Urinary bladder (tissue), 4 donors: ENCODE results near the gene FAF1. TPM values are rescaled to one million over a fixed set of nuclear protein-coding genes. Genes with fewer than 3 reads are reported as not detected.
A peak's percentile ranks its signal among the peaks of the same experiment; 100 is the strongest.
"Not testable (repeated sequence)": the region's sequence is repeated elsewhere in the genome, so short reads cannot be mapped to it uniquely, and the experiment has no call there.

ENCODE experiments used
- DNase-seq: peaks from one replicate; pipeline ENCODE4 v3.0.0-alpha.2; 2015; ENCODE audit errors: extremely low spot score
- H3K27ac ChIP-seq: one replicate; pipeline ENCODE4 v1.5.1; 2013; ENCODE audit warnings: low read depth, mild to moderate bottlenecking, moderate library complexity
- H3K36me3 ChIP-seq: one replicate; pipeline ENCODE4 v1.6.1; 2013; ENCODE audit warnings: mild to moderate bottlenecking, moderate library complexity; ENCODE audit not compliant: insufficient read depth
- H3K4me1 ChIP-seq: one replicate; pipeline ENCODE4 v1.6.1; 2013; ENCODE audit warnings: mild to moderate bottlenecking, moderate library complexity; ENCODE audit not compliant: insufficient read depth
- H3K4me3 ChIP-seq: one replicate; pipeline ENCODE4 v1.5.1; 2013; ENCODE audit warnings: low read depth, low read length
- WGBS: extraction: QIAGEN DNeasy Blood & Tissue Kit; methylation state at CpG from one replicate; pipeline ENCODE4 v1.1.7; 2013; 5-methylcytosine and 5-hydroxymethylcytosine counted together
- polyA plus RNA-seq: library from polyadenylated mRNA; stranded (reverse); fragments of 200-250 nt; gene quantifications from one replicate; pipeline ENCODE4 v1.2.3, GENCODE V29; 2013
- total RNA-seq: library from RNA; depleted of rRNA; stranded (reverse); fragments of >200 nt; gene quantifications from one replicate; pipeline ENCODE4 v1.2.3, GENCODE V29; 2014
- donor health status: healthy with polysubstance abuse.
- donor health status: healthy.

Gene FAF1
- total RNA-seq (84.6 TPM), polyA plus RNA-seq (42.3 TPM)

- Histone ChIP-seq H3K4me1 (no peaks in the 10 kb centered on the region), H3K4me3 (peak within 1 kb of the TSS; percentile 87), H3K27ac (peak within 1 kb of the TSS; percentile 77), H3K36me3 (no peaks in the 10 kb centered on the region)
- DNase-seq = peak; percentile 89
- under 1% methylated on average over 80 of the region's 80 CpGs for whole genome bisulfite sequencing
These were observed at the start of gene FAF1 for GRCh38 chr1:50959913-50960844. FAF1 (minus strand) TSS chr1:50960267; CDS start chr1:50959811, 456 bp downstream.

GRCh38 chr1:51009381-51009780 lies 49.3 kb upstream of the FAF1 start:
- Histone ChIP-seq H3K27ac (no peak overlapping the region), H3K36me3 (no peaks in the 10 kb centered on the region), H3K4me1 (no peaks in the 10 kb centered on the region), H3K4me3 (no peak overlapping the region)
- no peak for DNase-seq
- WGBS = 58% methylated on average over 3 of the region's 3 CpGs

GRCh38 chr1:51005549-51005948 lies 45.5 kb upstream of the FAF1 start:
- H3K4me1 ChIP-seq, H3K36me3 ChIP-seq, DNase-seq, H3K4me3 ChIP-seq, H3K27ac ChIP-seq: not testable (repeated sequence)
- WGBS = 75% methylated on average over 4 of the region's 4 CpGs

DNA sequence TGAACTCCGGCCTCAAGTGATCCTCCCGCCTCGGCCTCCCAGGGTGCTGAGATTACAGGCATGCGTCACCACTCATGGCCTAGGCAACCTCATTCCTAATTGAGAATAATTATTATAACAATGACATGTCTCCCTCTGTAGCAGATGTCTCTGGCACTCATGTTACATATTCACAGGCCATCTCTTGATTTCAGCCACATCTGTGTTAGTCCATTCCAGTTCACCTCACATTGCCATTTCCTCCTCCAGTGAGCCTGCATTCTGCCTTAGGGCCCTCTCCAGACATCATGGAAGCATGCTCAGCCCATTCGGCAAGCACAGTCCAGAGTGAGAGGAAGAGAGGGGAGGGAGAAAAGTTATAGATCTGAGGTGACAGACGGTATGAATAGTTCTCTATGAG lies 42.4 kb upstream of the FAF1 start:
- H3K4me1 ChIP-seq = no peaks in the 10 kb centered on the region
- H3K27ac ChIP-seq = no peak overlapping the region
- H3K4me3 ChIP-seq = no peak overlapping the region
- 91% methylated on average over 6 of the region's 6 CpGs for WGBS
- no peaks in the 10 kb centered on the region for H3K36me3 ChIP-seq
- DNase-seq = no peak

DNA sequence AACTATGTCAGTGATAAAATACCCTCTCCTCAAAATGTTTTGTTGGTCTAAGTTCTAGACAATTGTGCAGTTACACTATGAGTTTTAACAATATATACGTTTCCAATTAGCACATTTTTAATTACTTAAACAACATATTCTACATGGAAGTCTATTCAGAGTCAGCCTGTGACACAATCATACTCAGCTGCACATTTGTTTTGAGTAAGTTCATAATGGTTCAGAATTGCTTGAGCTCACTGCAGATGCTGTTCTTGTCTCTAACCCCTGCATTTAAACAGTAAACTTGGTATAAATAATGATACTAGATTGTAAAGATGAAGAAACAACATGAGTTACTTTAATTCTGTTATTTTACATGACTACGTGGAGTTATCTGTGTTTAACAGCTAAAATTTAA lies 40.6 kb upstream of the FAF1 start:
- DNase-seq = no peak
- no peaks in the 10 kb centered on the region for H3K36me3 ChIP-seq
- 46% methylated on average over 2 of the region's 2 CpGs for WGBS
- no peaks in the 10 kb centered on the region for H3K4me1 ChIP-seq
- no peak overlapping the region for H3K27ac ChIP-seq
- H3K4me3 ChIP-seq = no peak overlapping the region

GRCh38 chr1:51000160-51000559 lies 40.1 kb upstream of the FAF1 start:
- Histone ChIP-seq H3K36me3 (no peaks in the 10 kb centered on the region), H3K27ac (no peak overlapping the region), H3K4me1 (no peaks in the 10 kb centered on the region), H3K4me3 (no peak overlapping the region)
- 92% methylated on average over 1 of the region's 1 CpG for WGBS
- DNase-seq = no peak

- not testable (repeated sequence) for H3K4me3 ChIP-seq, H3K4me1 ChIP-seq, H3K27ac ChIP-seq, H3K36me3 ChIP-seq, DNase-seq
- WGBS = 78% methylated on average over 1 of the region's 1 CpG
These were observed 39.3 kb upstream of the FAF1 start for GRCh38 chr1:50999375-50999774.

DNA sequence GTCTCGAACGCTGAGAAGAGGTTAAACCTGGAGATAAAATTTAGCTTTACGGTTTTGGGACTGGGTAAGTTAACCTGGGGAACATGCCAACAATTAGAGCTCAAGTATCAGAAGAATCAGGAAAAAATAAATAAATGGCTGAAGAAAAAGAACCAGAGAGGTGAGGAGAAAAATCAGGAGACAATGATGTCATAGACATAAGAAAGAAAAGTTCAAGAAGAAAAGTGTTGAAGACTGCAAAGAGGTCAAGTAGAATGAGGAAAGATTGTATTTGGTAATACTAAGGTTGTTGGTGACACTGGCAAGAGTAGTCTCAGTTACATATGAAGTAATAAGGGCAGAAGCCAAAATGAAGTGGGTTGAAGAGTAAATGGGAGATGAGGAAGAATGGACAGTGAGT lies 36.0 kb upstream of the FAF1 start:
- WGBS = 69% methylated on average over 3 of the region's 3 CpGs
- Histone ChIP-seq H3K4me3 (no peak overlapping the region), H3K4me1 (no peaks in the 10 kb centered on the region), H3K36me3 (no peaks in the 10 kb centered on the region), H3K27ac (no peak overlapping the region)
- DNase-seq = no peak

DNA sequence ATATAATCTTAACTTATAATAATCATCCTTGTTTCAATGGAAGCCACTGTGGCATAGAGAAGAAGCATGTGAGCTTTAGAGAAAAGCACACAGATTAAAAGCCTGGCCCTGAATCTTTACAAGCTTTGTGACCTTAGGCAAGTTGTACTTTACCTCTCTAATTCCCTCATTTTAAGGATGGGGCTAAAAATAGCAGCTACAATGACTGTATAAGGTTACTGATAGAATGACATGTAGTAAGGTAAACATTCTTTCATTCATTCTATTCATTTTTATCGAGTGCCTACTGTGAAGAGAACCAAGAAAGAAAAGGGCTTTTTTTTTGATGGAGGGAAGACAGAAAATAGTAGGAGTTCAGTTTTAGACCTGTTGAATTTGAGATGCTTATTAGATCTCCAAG lies 35.6 kb upstream of the FAF1 start:
- Histone ChIP-seq H3K27ac (no peak overlapping the region), H3K4me1 (no peaks in the 10 kb centered on the region), H3K4me3 (no peak overlapping the region), H3K36me3 (no peaks in the 10 kb centered on the region)
- 68% methylated on average over 1 of the region's 1 CpG for WGBS
- no peak for DNase-seq

- Histone ChIP-seq H3K27ac (no peak overlapping the region), H3K4me1 (no peaks in the 10 kb centered on the region), H3K36me3 (no peaks in the 10 kb centered on the region), H3K4me3 (no peak overlapping the region)
- 77% methylated on average over 4 of the region's 4 CpGs for WGBS
- no peak for DNase-seq
These were observed 34.9 kb upstream of the FAF1 start for GRCh38 chr1:50994997-50995396.

DNA sequence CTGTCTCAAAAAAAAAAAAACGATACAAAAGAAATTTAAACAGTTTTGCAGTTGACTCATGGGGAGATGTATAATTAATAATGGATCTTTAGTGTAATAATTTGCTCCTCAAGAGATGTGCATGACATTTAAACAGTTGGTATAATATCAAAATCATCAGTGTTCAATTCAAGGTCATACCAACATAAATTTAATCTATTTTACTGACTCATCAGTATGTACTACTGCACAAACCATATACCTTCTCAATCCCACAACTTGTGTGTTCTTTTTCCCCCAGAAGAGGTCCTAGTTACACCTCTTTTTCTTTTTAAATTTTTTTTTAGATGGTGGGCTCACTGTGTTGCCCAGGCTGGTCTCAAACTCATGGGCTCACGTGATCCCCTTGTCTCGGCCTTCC lies 33.6 kb upstream of the FAF1 start:
- Histone ChIP-seq H3K36me3 (no peaks in the 10 kb centered on the region), H3K4me3 (no peak overlapping the region), H3K27ac (no peak overlapping the region), H3K4me1 (no peaks in the 10 kb centered on the region)
- WGBS = 91% methylated on average over 3 of the region's 3 CpGs
- DNase-seq = no peak

- Histone ChIP-seq H3K36me3 (no peaks in the 10 kb centered on the region), H3K4me3 (no peak overlapping the region), H3K27ac (no peak overlapping the region), H3K4me1 (no peaks in the 10 kb centered on the region)
- 90% methylated on average over 3 of the region's 3 CpGs for WGBS
- DNase-seq = no peak
These were observed 32.7 kb upstream of the FAF1 start for GRCh38 chr1:50992532-50993318.

GRCh38 chr1:50989694-50990093 lies 29.6 kb upstream of the FAF1 start:
- no peaks in the 10 kb centered on the region for H3K36me3 ChIP-seq
- H3K4me3 ChIP-seq = no peak overlapping the region
- WGBS = 92% methylated on average over 2 of the region's 2 CpGs
- no peak overlapping the region for H3K27ac ChIP-seq
- no peaks in the 10 kb centered on the region for H3K4me1 ChIP-seq
- DNase-seq = no peak

- Histone ChIP-seq H3K4me3 (no peak overlapping the region), H3K36me3 (no peaks in the 10 kb centered on the region)
- WGBS = 82% methylated on average over 4 of the region's 4 CpGs
These were observed 26.6 kb upstream of the FAF1 start for GRCh38 chr1:50986653-50987052.

More at GRCh38 chr1:50986653-50987052, 26.6 kb upstream of the FAF1 start:
- Histone ChIP-seq H3K4me1 (no peaks in the 10 kb centered on the region), H3K27ac (no peak overlapping the region)
- DNase-seq = no peak
